ENCODE measurements around the gene LZTS3. TPM values are rescaled to one million over a fixed set of nuclear protein-coding genes. Genes with fewer than 3 reads are reported as not detected.
A peak's percentile ranks its signal among the peaks of the same experiment; 100 is the strongest.
"Not testable (repeated sequence)": the region's sequence is repeated elsewhere in the genome, so short reads cannot be mapped to it uniquely, and the experiment has no call there.

Gene LZTS3
- total RNA-seq, 5 donors from 2014 or later (not counting 1 experiment from before 2014, with no cell fraction given), result 14.4 to 19.6 (median 15.3) TPM

- H3K36me3 ChIP-seq (ENCODE audit: control insufficient read depth in 2 of 2, extremely low read depth in 1 of 2, insufficient read depth in 1 of 2, low read length in 1 of 2), result peaks cover 9 to 50% of the 10 kb centered on the region in 2 donors
- DNase-seq; H3K4me3 Mint-ChIP-seq; H3K27ac ChIP-seq (ENCODE audit: low read length); H3K9me3 Mint-ChIP-seq; POLR2A ChIA-PET; H3K4me3 ChIP-seq (ENCODE audit: control insufficient read depth in 1 of 2, extremely low read depth in 1 of 2, low read length in 1 of 2); H3K9me3 ChIP-seq; H3K27me3 Mint-ChIP-seq; H3K27me3 ChIP-seq (replicated peaks in 1 of 2; ENCODE audit: control insufficient read depth in 2 of 2, extremely low read depth in 1 of 2, insufficient read depth in 2 of 2, low read length in 1 of 2); ATAC-seq (replicated peaks in 1 of 4): not testable (repeated sequence)
- WGBS (ENCODE audit: insufficient coverage), result 89% methylated on average over 3 of the region's 10 CpGs
- Mint-ChIP-seq H3K4me1 (peaks cover 76 to 86% (median 85%) of the 10 kb centered on the region in 3 donors), H3K27ac (peak overlapping the region in 1 of 2 donors; percentile 36), H3K36me3 (peaks cover 43% of the 10 kb centered on the region)
- peaks cover 6 to 28% of the 10 kb centered on the region in 2 experiments for H3K4me1 ChIP-seq (ENCODE audit: control insufficient read depth in 1 of 2, extremely low read depth in 1 of 2, insufficient read depth in 2 of 2, low read length in 2 of 2)
- CTCF ChIA-PET, result interaction anchor here in 1 of 2 donors (0.6 to 0.8 kb wide), 2 partner anchors 21 to 56 kb away, joined by 3 to 4 read pairs; no protein-coding TSS in a partner anchor
These were observed 21.2 kb downstream of the LZTS3 start for GRCh38 chr20:3152057-3152644.

GRCh38 chr20:3150908-3151307 is 22.4 kb downstream of the LZTS3 start:
- H3K4me1 ChIP-seq (ENCODE audit: control insufficient read depth in 1 of 2, extremely low read depth in 1 of 2, insufficient read depth in 2 of 2, low read length in 2 of 2), result peaks cover 0 to 19% of the 10 kb centered on the region in 2 experiments
- no peak for DNase-seq
- no peaks in the 10 kb centered on the region for H3K27me3 ChIP-seq (replicated peaks in 1 of 2; ENCODE audit: control insufficient read depth in 2 of 2, extremely low read depth in 1 of 2, insufficient read depth in 2 of 2, low read length in 1 of 2)
- H3K9me3 Mint-ChIP-seq, result no peaks in the 10 kb centered on the region
- H3K27ac Mint-ChIP-seq, result peak overlapping the region; percentile 67 to 71
- peak overlapping the region in 1 of 3 donors; percentile 24 for H3K4me3 Mint-ChIP-seq
- no peak for ATAC-seq (replicated peaks in 1 of 4)
- peaks cover 66 to 80% (median 74%) of the 10 kb centered on the region in 3 donors for H3K4me1 Mint-ChIP-seq
- H3K4me3 ChIP-seq (ENCODE audit: control insufficient read depth in 1 of 2, extremely low read depth in 1 of 2, low read length in 1 of 2), result no peak overlapping the region
- H3K27me3 Mint-ChIP-seq, result no peaks in the 10 kb centered on the region
- no peak overlapping the region for H3K27ac ChIP-seq (ENCODE audit: low read length)
- CTCF ChIA-PET, result no interaction called here
- POLR2A ChIA-PET, result interaction anchor here in 1 of 2 donors (0.6 kb wide), 1 partner anchor 11 kb away, joined by 10 read pairs; no protein-coding TSS in a partner anchor
- peaks cover 49% of the 10 kb centered on the region for H3K36me3 Mint-ChIP-seq
- peaks cover 14 to 57% of the 10 kb centered on the region in 2 donors for H3K36me3 ChIP-seq (ENCODE audit: control insufficient read depth in 2 of 2, extremely low read depth in 1 of 2, insufficient read depth in 1 of 2, low read length in 1 of 2)
- H3K9me3 ChIP-seq, result no peaks in the 10 kb centered on the region

- 97% methylated on average over 10 of the region's 10 CpGs for WGBS (ENCODE audit: insufficient coverage)
- no peaks in the 10 kb centered on the region for H3K9me3 Mint-ChIP-seq
- Histone ChIP-seq H3K27me3 (replicated peaks in 1 of 2; ENCODE audit: control insufficient read depth in 2 of 2, extremely low read depth in 1 of 2, insufficient read depth in 2 of 2, low read length in 1 of 2) (no peaks in the 10 kb centered on the region), H3K9me3 (no peaks in the 10 kb centered on the region), H3K27ac (ENCODE audit: low read length) (no peak overlapping the region), H3K4me3 (ENCODE audit: control insufficient read depth in 1 of 2, extremely low read depth in 1 of 2, low read length in 1 of 2) (no peak overlapping the region), H3K4me1 (ENCODE audit: control insufficient read depth in 1 of 2, extremely low read depth in 1 of 2, insufficient read depth in 2 of 2, low read length in 2 of 2) (peaks cover 0 to 8% of the 10 kb centered on the region in 2 experiments), H3K36me3 (ENCODE audit: control insufficient read depth in 2 of 2, extremely low read depth in 1 of 2, insufficient read depth in 1 of 2, low read length in 1 of 2) (peaks cover 14 to 41% of the 10 kb centered on the region in 2 donors)
- DNase-seq (no peak), ATAC-seq (replicated peaks in 1 of 4) (no peak)
- ChIA-PET CTCF (no interaction called here), POLR2A (no interaction called here)
- H3K36me3 Mint-ChIP-seq, result peaks cover 39% of the 10 kb centered on the region
- H3K27ac Mint-ChIP-seq, result no peak overlapping the region
- peaks cover 28 to 55% (median 50%) of the 10 kb centered on the region in 3 donors for H3K4me1 Mint-ChIP-seq
- H3K27me3 Mint-ChIP-seq, result no peaks in the 10 kb centered on the region
- no peak overlapping the region for H3K4me3 Mint-ChIP-seq
These were observed 26.5 kb downstream of the LZTS3 start for GRCh38 chr20:3146732-3147341.

- Mint-ChIP-seq H3K4me3 (no peak overlapping the region), H3K27ac (no peak overlapping the region), H3K4me1 (peaks cover 16 to 28% (median 26%) of the 10 kb centered on the region in 3 donors), H3K9me3 (no peaks in the 10 kb centered on the region), H3K27me3 (no peaks in the 10 kb centered on the region), H3K36me3 (peaks cover 17% of the 10 kb centered on the region)
- CTCF ChIA-PET, result no interaction called here
- DNase-seq (no peak), ATAC-seq (replicated peaks in 1 of 4) (no peak)
- H3K27ac ChIP-seq (ENCODE audit: low read length), result no peak overlapping the region
- peaks cover 5 to 12% of the 10 kb centered on the region in 2 donors for H3K36me3 ChIP-seq (ENCODE audit: control insufficient read depth in 2 of 2, extremely low read depth in 1 of 2, insufficient read depth in 1 of 2, low read length in 1 of 2)
- POLR2A ChIA-PET, result interaction anchor here in 1 of 2 donors (0.7 kb wide), 1 partner anchor 30 kb away, joined by 7 read pairs; no protein-coding TSS in a partner anchor
- WGBS (ENCODE audit: insufficient coverage), result 100% methylated on average over 1 of the region's 3 CpGs
- H3K4me3 ChIP-seq (ENCODE audit: control insufficient read depth in 1 of 2, extremely low read depth in 1 of 2, low read length in 1 of 2), result no peak overlapping the region
- peaks cover 0 to 5% of the 10 kb centered on the region in 2 experiments for H3K4me1 ChIP-seq (ENCODE audit: control insufficient read depth in 1 of 2, extremely low read depth in 1 of 2, insufficient read depth in 2 of 2, low read length in 2 of 2)
- no peaks in the 10 kb centered on the region for H3K27me3 ChIP-seq (replicated peaks in 1 of 2; ENCODE audit: control insufficient read depth in 2 of 2, extremely low read depth in 1 of 2, insufficient read depth in 2 of 2, low read length in 1 of 2)
- no peaks in the 10 kb centered on the region for H3K9me3 ChIP-seq
These were observed 31.6 kb downstream of the LZTS3 start for GRCh38 chr20:3141757-3142156.

GRCh38 chr20:3137492-3137891 is 35.9 kb downstream of the LZTS3 start:
- H3K27ac Mint-ChIP-seq, result peak overlapping the region in 1 of 2 donors; percentile 11
- H3K27ac ChIP-seq (ENCODE audit: low read length), result no peak overlapping the region
- peaks cover 16 to 26% (median 26%) of the 10 kb centered on the region in 3 donors for H3K4me1 Mint-ChIP-seq
- CTCF ChIA-PET, result no interaction called here
- 80% methylated on average over 1 of the region's 2 CpGs for WGBS (ENCODE audit: insufficient coverage)
- ATAC-seq (replicated peaks in 1 of 4) (no peak), DNase-seq (no peak)
- no peak overlapping the region for H3K4me3 Mint-ChIP-seq
- H3K36me3 Mint-ChIP-seq, result peaks cover 13% of the 10 kb centered on the region
- H3K36me3 ChIP-seq (ENCODE audit: control insufficient read depth in 2 of 2, extremely low read depth in 1 of 2, insufficient read depth in 1 of 2, low read length in 1 of 2), result peaks cover 3 to 10% of the 10 kb centered on the region in 2 donors
- H3K9me3 Mint-ChIP-seq, result no peaks in the 10 kb centered on the region
- no peaks in the 10 kb centered on the region for H3K27me3 Mint-ChIP-seq
- H3K27me3 ChIP-seq (replicated peaks in 1 of 2; ENCODE audit: control insufficient read depth in 2 of 2, extremely low read depth in 1 of 2, insufficient read depth in 2 of 2, low read length in 1 of 2), result no peaks in the 10 kb centered on the region
- H3K4me1 ChIP-seq (ENCODE audit: control insufficient read depth in 1 of 2, extremely low read depth in 1 of 2, insufficient read depth in 2 of 2, low read length in 2 of 2), result peaks cover 0 to 3% of the 10 kb centered on the region in 2 experiments
- POLR2A ChIA-PET, result no interaction called here
- no peaks in the 10 kb centered on the region for H3K9me3 ChIP-seq
- no peak overlapping the region for H3K4me3 ChIP-seq (ENCODE audit: control insufficient read depth in 1 of 2, extremely low read depth in 1 of 2, low read length in 1 of 2)

- H3K4me3 Mint-ChIP-seq, result no peak overlapping the region
- no peak for DNase-seq
- no peak for ATAC-seq (replicated peaks in 1 of 4)
- WGBS (ENCODE audit: insufficient coverage), result no CpG with 5 or more reads among the region's 5 CpGs
- no peak overlapping the region for H3K27ac ChIP-seq (ENCODE audit: low read length)
- no peak overlapping the region for H3K4me3 ChIP-seq (ENCODE audit: control insufficient read depth in 1 of 2, extremely low read depth in 1 of 2, low read length in 1 of 2)
- H3K9me3 ChIP-seq, result no peaks in the 10 kb centered on the region
- peaks cover 13% of the 10 kb centered on the region for H3K36me3 Mint-ChIP-seq
- H3K36me3 ChIP-seq (ENCODE audit: control insufficient read depth in 2 of 2, extremely low read depth in 1 of 2, insufficient read depth in 1 of 2, low read length in 1 of 2), result peaks cover 3 to 10% of the 10 kb centered on the region in 2 donors
- peaks cover 15 to 23% (median 23%) of the 10 kb centered on the region in 3 donors for H3K4me1 Mint-ChIP-seq
- no peaks in the 10 kb centered on the region for H3K9me3 Mint-ChIP-seq
- H3K27ac Mint-ChIP-seq, result peak overlapping the region in 1 of 2 donors; percentile 50
- H3K27me3 ChIP-seq (replicated peaks in 1 of 2; ENCODE audit: control insufficient read depth in 2 of 2, extremely low read depth in 1 of 2, insufficient read depth in 2 of 2, low read length in 1 of 2), result no peaks in the 10 kb centered on the region
- H3K27me3 Mint-ChIP-seq, result no peaks in the 10 kb centered on the region
- POLR2A ChIA-PET, result interaction anchor here (0.5 to 0.6 kb wide), 2 partner anchors 9 to 706 kb away, joined by 3 to 8 read pairs; no protein-coding TSS in a partner anchor
- no peaks in the 10 kb centered on the region for H3K4me1 ChIP-seq (ENCODE audit: control insufficient read depth in 1 of 2, extremely low read depth in 1 of 2, insufficient read depth in 2 of 2, low read length in 2 of 2)
- CTCF ChIA-PET, result interaction anchor here in 1 of 2 donors (0.9 kb wide), 1 partner anchor 32 kb away, joined by 4 read pairs; no protein-coding TSS in a partner anchor
These were observed 37.8 kb downstream of the LZTS3 start for GRCh38 chr20:3135507-3136070.

All from T-cell (primary cell).